ENCODE data around the gene TMEM215. TPM values are rescaled to one million over a fixed set of nuclear protein-coding genes. Genes with fewer than 3 reads are reported as not detected.

Gene TMEM215, protein sequence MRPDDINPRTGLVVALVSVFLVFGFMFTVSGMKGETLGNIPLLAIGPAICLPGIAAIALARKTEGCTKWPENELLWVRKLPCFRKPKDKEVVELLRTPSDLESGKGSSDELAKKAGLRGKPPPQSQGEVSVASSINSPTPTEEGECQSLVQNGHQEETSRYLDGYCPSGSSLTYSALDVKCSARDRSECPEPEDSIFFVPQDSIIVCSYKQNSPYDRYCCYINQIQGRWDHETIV
- total RNA-seq, result not detected in 2 replicates

DNA sequence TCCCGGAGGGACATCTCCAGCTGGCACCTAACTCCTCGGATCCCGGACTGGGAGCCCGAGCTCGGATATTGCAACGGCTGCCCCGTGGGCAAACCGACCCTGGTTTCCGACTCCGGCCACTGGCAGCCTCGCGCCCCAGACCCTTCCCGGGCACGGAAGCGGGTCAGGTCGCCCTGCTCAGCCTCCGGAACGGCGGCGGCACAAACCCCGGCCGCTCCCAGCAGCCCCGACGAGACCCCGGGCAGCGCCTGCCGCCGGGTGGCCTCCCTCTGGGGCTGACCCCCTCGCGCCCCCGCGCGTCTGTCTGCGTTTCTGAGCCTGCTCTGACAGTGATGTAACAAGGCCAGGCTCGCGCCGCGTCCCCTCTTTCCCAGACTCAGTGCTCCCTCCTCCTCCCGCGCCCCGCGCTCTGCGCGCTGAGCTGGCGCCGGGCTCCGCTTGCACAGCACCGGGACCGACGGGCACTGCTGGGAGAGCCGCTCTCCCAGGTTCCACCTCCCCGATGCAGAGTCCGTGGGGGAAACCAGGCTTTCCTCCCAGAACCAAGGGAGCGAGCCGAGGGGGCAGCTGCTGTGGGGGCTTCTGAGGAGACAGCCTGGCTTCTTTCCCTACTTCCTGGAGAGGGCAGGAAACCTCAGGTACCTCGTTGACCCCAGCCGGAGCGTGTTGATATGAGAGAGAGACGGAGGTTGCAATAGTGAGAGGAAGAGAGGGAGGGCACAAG is at the start of gene TMEM215:
Gene TMEM215 (plus strand): TSS at position 373 of the 724 bp plus-strand sequence. CDS start 644 bp downstream, outside the sequence.

Small RNAs within 50 kb of the gene (small RNA-seq; reads per million reads assigned to genes)
- not detected for gene RF00019

Other genes with a start within 250 kb of the TMEM215 start
- 2.6 and 2.9 TPM in 2 replicates for gene SMIM27, start 231.2 kb upstream of the TMEM215 start, total RNA-seq
- 37.9 and 40.7 TPM in 2 replicates for gene TOPORS, start 231.0 kb upstream of the TMEM215 start, total RNA-seq
- 45.6 and 50.0 TPM in 2 replicates for gene NDUFB6, start 210.4 kb upstream of the TMEM215 start, total RNA-seq
- under 0.01 TPM in 1 of 2 replicates, not detected in the other for gene TAF1L, start 147.9 kb upstream of the TMEM215 start, total RNA-seq
- gene APTX, start 218.1 kb downstream of the TMEM215 start, total RNA-seq, result 36.4 and 46.9 TPM in 2 replicates
- 154 and 165 TPM in 2 replicates for gene DNAJA1, start 241.7 kb downstream of the TMEM215 start, total RNA-seq